ENCODE measurements around the gene ASCC3.
A peak's percentile ranks its signal among the peaks of the same experiment; 100 is the strongest.

The ASCC3 gene

GRCh38 chr6:100883347-100883746, 2.2 kb upstream of the ASCC3 start:
- DNase-seq = no peak
- H3K27ac ChIP-seq (ENCODE audit: low read length) = no peak overlapping the region
- no peaks in the 10 kb centered on the region; the same call in none of the 2 replicates for H3K36me3 ChIP-seq (ENCODE audit: insufficient read depth, low read length)
- no peak overlapping the region for H3K9ac ChIP-seq (ENCODE audit: low read depth, low read length)
- ATAC-seq (ENCODE audit: insufficient read depth, low read depth) = no peak
- H3K79me2 ChIP-seq (ENCODE audit: insufficient read depth, low read length) = peaks cover 37% of the 10 kb centered on the region
- TF ChIP-seq EZH2 (IDR thresholded peaks at IDR 0.05; ENCODE audit: borderline replicate concordance, low read depth, low read length, severe bottlenecking) = no peak
- TF ChIP-seq CTCF (IDR thresholded peaks at IDR 0.05; ENCODE audit: borderline replicate concordance, extremely low read depth, low read length, poor library complexity, severe bottlenecking) = no peak
- no peak overlapping the region for H3K4me3 ChIP-seq (ENCODE audit: low read depth in 1 of 2, low read length in 2 of 2)
- H3K4me1 ChIP-seq (ENCODE audit: insufficient read depth, low read length) = peaks cover 30% of the 10 kb centered on the region
- H3K27me3 ChIP-seq (ENCODE audit: insufficient read depth, low read length, poor library complexity) = no peaks in the 10 kb centered on the region
- no peak overlapping the region for H3K4me2 ChIP-seq (ENCODE audit: insufficient read depth, low read length)
- no peaks in the 10 kb centered on the region; the same call in 1 of the 2 replicates for H4K20me1 ChIP-seq (ENCODE audit: insufficient read depth, low read length)
- H3K9me3 ChIP-seq (ENCODE audit: insufficient read depth, low read length, severe bottlenecking) = no peaks in the 10 kb centered on the region
- H2AFZ ChIP-seq (ENCODE audit: low read depth, low read length) = no peak overlapping the region

- TF ChIP-seq EZH2 (IDR thresholded peaks at IDR 0.05; ENCODE audit: borderline replicate concordance, low read depth, low read length, severe bottlenecking) = no peak
- no peak for TF ChIP-seq CTCF (IDR thresholded peaks at IDR 0.05; ENCODE audit: borderline replicate concordance, extremely low read depth, low read length, poor library complexity, severe bottlenecking)
These were observed 545 bp upstream of the ASCC3 start for GRCh38 chr6:100881707-100882040.

GRCh38 chr6:100880149-100880852, 828 bp downstream of the ASCC3 start:
- H3K4me2 ChIP-seq (ENCODE audit: insufficient read depth, low read length) = peak overlapping the region; percentile 67
- ATAC-seq (ENCODE audit: insufficient read depth, low read depth) (no peak), DNase-seq (no peak)
- peak overlapping the region; percentile 79 to 93 for H3K4me3 ChIP-seq (ENCODE audit: low read depth in 1 of 2, low read length in 2 of 2)
- H3K9ac ChIP-seq (ENCODE audit: low read depth, low read length) = peak overlapping the region; percentile 93
- no peaks in the 10 kb centered on the region for H3K9me3 ChIP-seq (ENCODE audit: insufficient read depth, low read length, severe bottlenecking)
- H3K79me2 ChIP-seq (ENCODE audit: insufficient read depth, low read length) = peaks cover 68% of the 10 kb centered on the region
- peaks cover 11% of the 10 kb centered on the region; the same call in 1 of the 2 replicates for H4K20me1 ChIP-seq (ENCODE audit: insufficient read depth, low read length)
- no peaks in the 10 kb centered on the region for H3K27me3 ChIP-seq (ENCODE audit: insufficient read depth, low read length, poor library complexity)
- H3K36me3 ChIP-seq (ENCODE audit: insufficient read depth, low read length) = peaks cover 3% of the 10 kb centered on the region
- H3K4me1 ChIP-seq (ENCODE audit: insufficient read depth, low read length) = peaks cover 40% of the 10 kb centered on the region
- peak overlapping the region; percentile 85 for H2AFZ ChIP-seq (ENCODE audit: low read depth, low read length)
- peak overlapping the region; percentile 94 for H3K27ac ChIP-seq (ENCODE audit: low read length)
- TF ChIP-seq EZH2 (IDR thresholded peaks at IDR 0.05; ENCODE audit: borderline replicate concordance, low read depth, low read length, severe bottlenecking) (no peak), CTCF (IDR thresholded peaks at IDR 0.05; ENCODE audit: borderline replicate concordance, extremely low read depth, low read length, poor library complexity, severe bottlenecking) (no peak)

More at GRCh38 chr6:100881707-100882040, 545 bp upstream of the ASCC3 start:
- ATAC-seq (ENCODE audit: insufficient read depth, low read depth) (peak; percentile 6; the same call in 1 of the 3 replicates), DNase-seq (no peak)
- H3K9me3 ChIP-seq (ENCODE audit: insufficient read depth, low read length, severe bottlenecking) = no peaks in the 10 kb centered on the region
- H3K4me1 ChIP-seq (ENCODE audit: insufficient read depth, low read length) = peaks cover 40% of the 10 kb centered on the region
- H2AFZ ChIP-seq (ENCODE audit: low read depth, low read length) = peak overlapping the region; percentile 85
- H3K79me2 ChIP-seq (ENCODE audit: insufficient read depth, low read length) = peaks cover 54% of the 10 kb centered on the region
- H3K9ac ChIP-seq (ENCODE audit: low read depth, low read length) = peak overlapping the region; percentile 93
- peak overlapping the region; percentile 67 for H3K4me2 ChIP-seq (ENCODE audit: insufficient read depth, low read length)
- peak overlapping the region; percentile 94 for H3K27ac ChIP-seq (ENCODE audit: low read length)
- H3K27me3 ChIP-seq (ENCODE audit: insufficient read depth, low read length, poor library complexity) = no peaks in the 10 kb centered on the region
- peaks cover 3% of the 10 kb centered on the region for H3K36me3 ChIP-seq (ENCODE audit: insufficient read depth, low read length)
- H4K20me1 ChIP-seq (ENCODE audit: insufficient read depth, low read length) = peaks cover 7% of the 10 kb centered on the region; the same call in 1 of the 2 replicates
- H3K4me3 ChIP-seq (ENCODE audit: low read depth in 1 of 2, low read length in 2 of 2) = peak overlapping the region; percentile 79 to 93
